HG03520 (cell line): Measurements from ENCODE around the gene KIRREL1.

Source experiments
- ATAC-seq: cut with Tn5 transposase; IDR thresholded peaks from one replicate; pipeline ENCODE4 v1.9.1; 2021; ENCODE audit warnings: mild to moderate bottlenecking, moderate library complexity; ENCODE audit not compliant: unreplicated experiment

KIRREL1 gene

GRCh38 chr1:157971769-157972168, 21.7 kb upstream of the KIRREL1 start:
- ATAC-seq: no peak

- ATAC-seq: no peak
These were observed 18.1 kb upstream of the KIRREL1 start for GRCh38 chr1:157975228-157975950.

GRCh38 chr1:157976888-157977287, 16.6 kb upstream of the KIRREL1 start:
- ATAC-seq: no peak

- ATAC-seq: no peak
These were observed 14.7 kb upstream of the KIRREL1 start for GRCh38 chr1:157978586-157979403.

GRCh38 chr1:157982136-157982535, 11.3 kb upstream of the KIRREL1 start:
- ATAC-seq: no peak

- ATAC-seq: no peak
These were observed 9.7 kb upstream of the KIRREL1 start for GRCh38 chr1:157983787-157984186.

- no peak for ATAC-seq
These were observed 9.0 kb upstream of the KIRREL1 start for GRCh38 chr1:157984469-157984868.

- no peak for ATAC-seq
These were observed 8.0 kb upstream of the KIRREL1 start for GRCh38 chr1:157985473-157985872.

- ATAC-seq: no peak
These were observed 5.4 kb upstream of the KIRREL1 start for GRCh38 chr1:157988002-157988401.

- ATAC-seq: no peak
These were observed 1.2 kb upstream of the KIRREL1 start for GRCh38 chr1:157992031-157992832.

- ATAC-seq: no peak
These were observed 655 bp upstream of the KIRREL1 start for GRCh38 chr1:157992833-157993146.

GRCh38 chr1:157993918-157994605, 617 bp downstream of the KIRREL1 start:
- no peak for ATAC-seq

GRCh38 chr1:157994704-157995582, 1.5 kb downstream of the KIRREL1 start:
- no peak for ATAC-seq

GRCh38 chr1:157995583-157996169, 2.2 kb downstream of the KIRREL1 start:
- no peak for ATAC-seq

GRCh38 chr1:157996433-157996832, 3.0 kb downstream of the KIRREL1 start:
- no peak for ATAC-seq

- ATAC-seq: no peak
These were observed 7.1 kb downstream of the KIRREL1 start for GRCh38 chr1:158000507-158000906.

GRCh38 chr1:158002022-158002630, 8.7 kb downstream of the KIRREL1 start:
- no peak for ATAC-seq

GRCh38 chr1:158002631-158003405, 9.4 kb downstream of the KIRREL1 start:
- no peak for ATAC-seq
